B cell (primary cell): Measurements from ENCODE around the gene RARA. TPM values are rescaled to one million over a fixed set of nuclear protein-coding genes. Genes with fewer than 3 reads are reported as not detected.

Source experiments
- ATAC-seq: fragments of 200-7000 bp; cut with Tn5 transposase; one replicate; pipeline ENCODE4 v1.10.0; 2021; ENCODE audit warnings: low read depth, mild to moderate bottlenecking, moderate number of reproducible peaks, moderate library complexity
- CTCF ChIA-PET: fragments of 350-600 bp; sonication (Branson Sonifier 250); formaldehyde crosslinking; loops from one replicate; lab custom pipeline; 2021; ENCODE audit warnings: antibody characterized with exemption, inconsistent platforms; lab: Charles Lee
- POLR2A ChIA-PET: fragments of 350-600 bp; sonication (Branson Sonifier 250); formaldehyde crosslinking; loops from one replicate; lab custom pipeline; 2021; ENCODE audit warnings: antibody characterized with exemption; lab: Charles Lee
- DNase-seq: peaks from one replicate; pipeline ENCODE4 v3.0.0; 2013
- H2AFZ ChIP-seq: 2 replicates; pipeline ENCODE4 v1.6.1; 2012; ENCODE audit warnings: mild to moderate bottlenecking, low read depth, low read length; ENCODE audit not compliant: insufficient read depth, poor library complexity, severe bottlenecking
- H3K27ac ChIP-seq, 2 donors: 1 replicate in 1 of 2; 2 replicates in 1 of 2; pipeline ENCODE4 v1.5.1; 2012 to 2013; ENCODE audit warnings: low read length in 2 of 2, mild to moderate bottlenecking in 2 of 2, moderate library complexity in 1 of 2
- H3K27me3 ChIP-seq, 4 experiments: fragments of 200-600 bp in 1 of 4; sonication (generic) in 1 of 4; replicated peaks in 1 of 4; 1 replicate in 2 of 4; 2 replicates in 2 of 4; pipeline versions ENCODE4 v1.6.1 to v1.7.0; 2013 to 2016; ENCODE audit warnings: low read length in 3 of 4, mild to moderate bottlenecking in 2 of 4, mixed read lengths in 1 of 4, moderate library complexity in 1 of 4; ENCODE audit not compliant: insufficient read depth in 4 of 4, control insufficient read depth in 3 of 4; ENCODE audit errors: control extremely low read depth in 1 of 4
- H3K36me3 ChIP-seq, 2 experiments: replicated peaks in 1 of 2; 1 replicate in 1 of 2; 2 replicates in 1 of 2; pipeline versions ENCODE4 v1.6.1 to v1.7.1; 2013; ENCODE audit warnings: low read length in 1 of 2; ENCODE audit not compliant: insufficient read depth in 2 of 2, control insufficient read depth in 1 of 2; ENCODE audit errors: control extremely low read depth in 1 of 2, extremely low read depth in 1 of 2
- H3K4me1 ChIP-seq, 2 donors: fragments of 200-600 bp in 1 of 2; sonication (generic) in 1 of 2; 1 replicate in 1 of 2; 2 replicates in 1 of 2; pipeline versions ENCODE4 v1.5.1 to v1.6.1; 2013 to 2017; ENCODE audit warnings: low read length in 2 of 2; ENCODE audit not compliant: control insufficient read depth in 2 of 2, insufficient read depth in 2 of 2
- H3K4me2 ChIP-seq: replicated peaks from 2 replicates; pipeline ENCODE3; 2012; ENCODE audit warnings: mild to moderate bottlenecking, low read depth, low read length; ENCODE audit not compliant: poor library complexity, severe bottlenecking
- H3K4me3 ChIP-seq, 5 experiments: fragments of 200-600 bp in 1 of 5; sonication (generic) in 1 of 5; 1 replicate in 3 of 5; 2 replicates in 2 of 5; pipeline versions ENCODE4 v1.5.1 to v1.7.0; 2011 to 2016; ENCODE audit warnings: low read length in 4 of 5, mild to moderate bottlenecking in 4 of 5, low read depth in 2 of 5, control low read depth in 1 of 5, moderate library complexity in 1 of 5; ENCODE audit not compliant: insufficient read depth in 1 of 5; ENCODE audit errors: control extremely low read depth in 1 of 5, extremely low read depth in 1 of 5
- H3K79me2 ChIP-seq: fragments of 200-600 bp; sonication (generic); one replicate; pipeline ENCODE4 v1.6.0; 2016; ENCODE audit warnings: low read length; ENCODE audit not compliant: control insufficient read depth, insufficient read depth
- H3K9ac ChIP-seq: fragments of 200-600 bp; sonication (generic); 2 replicates; pipeline ENCODE4 v1.6.1; 2017; ENCODE audit warnings: mild to moderate bottlenecking, low read length, moderate library complexity
- H3K9me3 ChIP-seq, 3 donors: one replicate each; pipeline versions ENCODE4 v1.6.1 to v1.7.1; 2013; ENCODE audit warnings: low read length in 2 of 3; ENCODE audit not compliant: control insufficient read depth in 2 of 3, insufficient read depth in 1 of 3; ENCODE audit errors: control extremely low read depth in 1 of 3
- H4K20me1 ChIP-seq: 2 replicates; pipeline ENCODE4 v1.6.0; 2012; ENCODE audit warnings: mild to moderate bottlenecking, low read length; ENCODE audit not compliant: insufficient read depth, control insufficient read depth, poor library complexity, severe bottlenecking
- H3K27ac Mint-ChIP-seq: one replicate; pipeline ENCODE4 v1.8.0; 2021; ENCODE audit warnings: mixed read lengths
- H3K27me3 Mint-ChIP-seq: one replicate; pipeline ENCODE4 v1.8.0; 2021; ENCODE audit warnings: mixed read lengths
- H3K4me1 Mint-ChIP-seq: one replicate; pipeline ENCODE4 v1.8.0; 2021; ENCODE audit warnings: mixed read lengths
- H3K4me3 Mint-ChIP-seq: one replicate; pipeline ENCODE4 v1.8.0; 2021; ENCODE audit warnings: mixed read lengths
- H3K9me3 Mint-ChIP-seq: one replicate; pipeline ENCODE4 v1.8.0; 2022; ENCODE audit warnings: mixed read lengths; ENCODE audit not compliant: insufficient read depth
- EZH2 ChIP-seq: IDR thresholded peaks from 2 replicates; pipeline ENCODE4 v1.6.1; 2012; ENCODE audit warnings: borderline replicate concordance, low read depth, mild to moderate bottlenecking, moderate library complexity, low read length; ENCODE audit not compliant: insufficient read depth, poor library complexity, severe bottlenecking
- WGBS: methylation state at CpG from one replicate; pipeline ENCODE4 v1.1.5; 2013; ENCODE audit warnings: missing lambda C conversion rate; ENCODE audit not compliant: insufficient coverage; 5-methylcytosine and 5-hydroxymethylcytosine counted together
- intact Hi-C: fragments of 100-400 bp; cut with micrococcal nuclease; formaldehyde crosslinking; loops from one replicate; pipeline ENCODE4 v1.10.0; 2022
- polyA plus RNA-seq: library from polyadenylated mRNA; depleted of rRNA; stranded (reverse); fragments of >200 nt; gene quantifications from 2 replicates; pipeline ENCODE4 v1.2.3, GENCODE V29; 2012
- total RNA-seq, 2 donors: library from RNA; stranded (reverse); fragments of 120-200 nt in 1 of 2; gene quantifications; 1 replicate in 1 of 2; 2 replicates in 1 of 2; pipeline versions ENCODE4 v1.2.3 to v1.2.4, GENCODE V29; 2013 to 2022
- TF ChIP-seq, protein P1 (sequence below): fragments of 200-600 bp; IDR thresholded peaks from one replicate; pipeline ENCODE4 v1.8.0; 2022; ENCODE audit warnings: antibody characterized with exemption, mild to moderate bottlenecking

RARA gene
- total and polyA plus RNA-seq, 2 donors (not counting 1 experiment from before 2014, with no cell fraction given): 20.7 to 86.2 TPM

DNA sequence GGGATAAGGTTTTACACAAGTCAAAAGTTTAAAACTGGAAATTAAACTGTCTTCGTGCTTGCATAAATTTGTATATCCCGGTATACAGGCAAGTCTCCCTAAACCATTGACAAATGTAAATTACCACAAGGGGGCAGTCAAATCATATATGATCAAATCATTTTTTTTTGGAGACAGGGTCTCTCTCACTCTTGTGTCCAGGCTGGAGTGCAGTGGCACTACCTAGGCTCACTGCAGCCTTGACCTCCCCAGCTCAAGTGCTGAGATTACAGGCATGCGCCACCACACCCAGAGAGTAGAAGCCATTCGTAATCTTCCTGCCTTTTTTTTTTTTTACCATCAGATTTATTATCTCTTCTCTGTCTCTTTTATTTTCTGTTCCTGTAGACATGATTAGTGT lies 90.2 kb downstream of the RARA start:
- ChIA-PET CTCF (interaction anchor here (0.7 to 7.2 kb wide), 17 partner anchors 9 to 221 kb away, joined by 3 to 94 read pairs (median 4); partner anchors contain the start of gene TOP2A), POLR2A (no interaction called here)
- Histone ChIP-seq H3K4me2 (no peak overlapping the region), H2AFZ (no peak overlapping the region), H3K36me3 (no peaks in the 10 kb centered on the region), H3K79me2 (no peaks in the 10 kb centered on the region), H4K20me1 (no peaks in the 10 kb centered on the region), H3K9me3 (no peaks in the 10 kb centered on the region), H3K27ac (no peak overlapping the region), H3K27me3 (no peaks in the 10 kb centered on the region), H3K4me3 (no peak overlapping the region), H3K9ac (no peak overlapping the region), H3K4me1 (peaks cover 0 to 8% of the 10 kb centered on the region in 2 donors)
- peaks cover 7% of the 10 kb centered on the region for H3K4me1 Mint-ChIP-seq
- no peaks in the 10 kb centered on the region for H3K9me3 Mint-ChIP-seq
- TF ChIP-seq, protein P1, sequence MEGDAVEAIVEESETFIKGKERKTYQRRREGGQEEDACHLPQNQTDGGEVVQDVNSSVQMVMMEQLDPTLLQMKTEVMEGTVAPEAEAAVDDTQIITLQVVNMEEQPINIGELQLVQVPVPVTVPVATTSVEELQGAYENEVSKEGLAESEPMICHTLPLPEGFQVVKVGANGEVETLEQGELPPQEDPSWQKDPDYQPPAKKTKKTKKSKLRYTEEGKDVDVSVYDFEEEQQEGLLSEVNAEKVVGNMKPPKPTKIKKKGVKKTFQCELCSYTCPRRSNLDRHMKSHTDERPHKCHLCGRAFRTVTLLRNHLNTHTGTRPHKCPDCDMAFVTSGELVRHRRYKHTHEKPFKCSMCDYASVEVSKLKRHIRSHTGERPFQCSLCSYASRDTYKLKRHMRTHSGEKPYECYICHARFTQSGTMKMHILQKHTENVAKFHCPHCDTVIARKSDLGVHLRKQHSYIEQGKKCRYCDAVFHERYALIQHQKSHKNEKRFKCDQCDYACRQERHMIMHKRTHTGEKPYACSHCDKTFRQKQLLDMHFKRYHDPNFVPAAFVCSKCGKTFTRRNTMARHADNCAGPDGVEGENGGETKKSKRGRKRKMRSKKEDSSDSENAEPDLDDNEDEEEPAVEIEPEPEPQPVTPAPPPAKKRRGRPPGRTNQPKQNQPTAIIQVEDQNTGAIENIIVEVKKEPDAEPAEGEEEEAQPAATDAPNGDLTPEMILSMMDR: peak; percentile 88
- no peak for TF ChIP-seq EZH2
- no peaks in the 10 kb centered on the region for H3K27me3 Mint-ChIP-seq
- no peak overlapping the region for H3K4me3 Mint-ChIP-seq
- intact Hi-C loops: loop anchor here (1.0 kb wide), 2 partner anchors 134 to 162 kb away; no protein-coding TSS in a partner anchor
- peak; percentile 54 for ATAC-seq
- peak; percentile 74 for DNase-seq
- WGBS: no CpG with 5 or more reads among the region's 4 CpGs
- H3K27ac Mint-ChIP-seq: no peak overlapping the region

DNA sequence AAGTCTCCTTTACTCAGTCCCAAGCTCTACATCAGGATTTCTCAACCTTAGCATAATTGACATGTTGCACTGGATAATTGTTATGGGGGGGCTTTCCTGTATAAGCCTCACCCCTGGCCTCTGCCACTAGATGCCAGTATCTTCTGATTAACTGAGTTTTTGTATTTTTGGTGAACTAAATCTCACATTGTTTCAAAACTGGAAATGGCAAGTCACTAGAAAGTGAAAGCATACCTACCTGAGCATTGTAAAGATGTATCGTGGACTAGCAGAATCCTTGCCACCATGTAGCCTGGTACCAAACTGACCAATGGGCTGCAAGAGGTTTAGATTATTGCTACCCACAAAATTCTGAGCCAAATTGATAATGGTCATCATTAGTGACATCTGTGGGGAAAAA lies 93.7 kb downstream of the RARA start:
- H3K9me3 ChIP-seq: no peaks in the 10 kb centered on the region
- DNase-seq (peak; percentile 36), ATAC-seq (no peak)
- H3K4me2 ChIP-seq: peak overlapping the region; percentile 28
- H4K20me1 ChIP-seq: no peaks in the 10 kb centered on the region
- peak overlapping the region; percentile 43 for H2AFZ ChIP-seq
- POLR2A ChIA-PET: no interaction called here
- Mint-ChIP-seq H3K4me1 (peaks cover 7% of the 10 kb centered on the region), H3K9me3 (no peaks in the 10 kb centered on the region), H3K27me3 (no peaks in the 10 kb centered on the region), H3K27ac (no peak overlapping the region), H3K4me3 (no peak overlapping the region)
- H3K4me3 ChIP-seq: no peak overlapping the region
- TF ChIP-seq, protein P1: peak; percentile 11
- no peak for TF ChIP-seq EZH2
- H3K27me3 ChIP-seq: no peaks in the 10 kb centered on the region
- CTCF ChIA-PET: interaction anchor here (0.6 to 7.2 kb wide), 9 partner anchors 9 to 1346 kb away, joined by 3 to 94 read pairs (median 3); partner anchors contain the start of gene TOP2A
- H3K36me3 ChIP-seq: no peaks in the 10 kb centered on the region
- H3K4me1 ChIP-seq: peaks cover 0 to 8% of the 10 kb centered on the region in 2 donors
- no peak overlapping the region for H3K27ac ChIP-seq
- H3K79me2 ChIP-seq: no peaks in the 10 kb centered on the region
- WGBS: no CpG with 5 or more reads among the region's 1 CpG
- intact Hi-C loops: loop anchor here (5.0 kb wide), 1 partner anchor 40 kb away; the partner anchor contains the start of gene IGFBP4
- H3K9ac ChIP-seq: peak overlapping the region; percentile 2
